ENCODE data around the gene MDFIC2.
"Not testable (repeated sequence)": the region's sequence is repeated elsewhere in the genome, so short reads cannot be mapped to it uniquely, and the experiment has no call there.

Gene MDFIC2

GRCh38 chr3:70352215-70352614, 39.8 kb upstream of the MDFIC2 start:
- no peak overlapping the region for H2AFZ ChIP-seq
- TF ChIP-seq CTCF (IDR thresholded peaks at IDR 0.05), result no peak

GRCh38 chr3:70342149-70342548, 29.7 kb upstream of the MDFIC2 start:
- no peaks in the 10 kb centered on the region for H3K9me3 ChIP-seq (ENCODE audit: control insufficient read depth, low read length)
- no peak overlapping the region for H3K4me3 ChIP-seq (ENCODE audit: low read depth, low read length)
- H3K79me2 ChIP-seq, result no peaks in the 10 kb centered on the region
- TF ChIP-seq CTCF (IDR thresholded peaks at IDR 0.05), result no peak
- no peaks in the 10 kb centered on the region for H3K36me3 ChIP-seq (ENCODE audit: control insufficient read depth, insufficient read depth, low read length)
- H3K4me2 ChIP-seq (ENCODE audit: low read length), result no peak overlapping the region
- no peaks in the 10 kb centered on the region for H3K27me3 ChIP-seq (ENCODE audit: control insufficient read depth, insufficient read depth, low read length)
- H3K9ac ChIP-seq, result no peak overlapping the region
- H3K27ac ChIP-seq, result no peak overlapping the region
- H3K4me1 ChIP-seq, result no peaks in the 10 kb centered on the region
- no peak overlapping the region for H2AFZ ChIP-seq

More at GRCh38 chr3:70352215-70352614, 39.8 kb upstream of the MDFIC2 start:
- Histone ChIP-seq H3K27me3 (ENCODE audit: control insufficient read depth, insufficient read depth, low read length) (no peaks in the 10 kb centered on the region), H3K79me2 (no peaks in the 10 kb centered on the region), H3K9me3 (ENCODE audit: control insufficient read depth, low read length) (no peaks in the 10 kb centered on the region), H3K4me3 (ENCODE audit: low read depth, low read length) (no peak overlapping the region), H3K4me2 (ENCODE audit: low read length) (no peak overlapping the region), H3K9ac (no peak overlapping the region), H3K4me1 (no peaks in the 10 kb centered on the region), H3K36me3 (ENCODE audit: control insufficient read depth, insufficient read depth, low read length) (no peaks in the 10 kb centered on the region), H3K27ac (no peak overlapping the region)

GRCh38 chr3:70336885-70337284, 24.4 kb upstream of the MDFIC2 start:
- H3K4me1 ChIP-seq; H3K4me3 ChIP-seq (ENCODE audit: low read depth, low read length); H3K9me3 ChIP-seq (ENCODE audit: control insufficient read depth, low read length); H2AFZ ChIP-seq; H3K9ac ChIP-seq; H3K27me3 ChIP-seq (ENCODE audit: control insufficient read depth, insufficient read depth, low read length); H3K27ac ChIP-seq; H3K36me3 ChIP-seq (ENCODE audit: control insufficient read depth, insufficient read depth, low read length); H3K4me2 ChIP-seq (ENCODE audit: low read length); H3K79me2 ChIP-seq: not testable (repeated sequence)

- H3K4me3 ChIP-seq (ENCODE audit: low read depth, low read length), result no peak overlapping the region
- no peak overlapping the region for H3K27ac ChIP-seq
- H3K79me2 ChIP-seq, result no peaks in the 10 kb centered on the region
- H2AFZ ChIP-seq, result no peak overlapping the region
- H3K36me3 ChIP-seq (ENCODE audit: control insufficient read depth, insufficient read depth, low read length), result no peaks in the 10 kb centered on the region
- H3K9me3 ChIP-seq (ENCODE audit: control insufficient read depth, low read length), result no peaks in the 10 kb centered on the region
- no peak overlapping the region for H3K4me2 ChIP-seq (ENCODE audit: low read length)
- TF ChIP-seq CTCF (IDR thresholded peaks at IDR 0.05), result no peak
- H3K27me3 ChIP-seq (ENCODE audit: control insufficient read depth, insufficient read depth, low read length), result no peaks in the 10 kb centered on the region
- no peaks in the 10 kb centered on the region for H3K4me1 ChIP-seq
- no peak overlapping the region for H3K9ac ChIP-seq
These were observed 20.6 kb upstream of the MDFIC2 start for GRCh38 chr3:70333080-70333479.

- Histone ChIP-seq H3K9me3 (ENCODE audit: control insufficient read depth, low read length) (no peaks in the 10 kb centered on the region), H3K79me2 (no peaks in the 10 kb centered on the region), H3K4me1 (no peaks in the 10 kb centered on the region), H3K27me3 (ENCODE audit: control insufficient read depth, insufficient read depth, low read length) (no peaks in the 10 kb centered on the region), H3K4me3 (ENCODE audit: low read depth, low read length) (no peak overlapping the region), H2AFZ (no peak overlapping the region), H3K27ac (no peak overlapping the region), H3K4me2 (ENCODE audit: low read length) (no peak overlapping the region), H3K36me3 (ENCODE audit: control insufficient read depth, insufficient read depth, low read length) (no peaks in the 10 kb centered on the region), H3K9ac (no peak overlapping the region)
- no peak for TF ChIP-seq CTCF (IDR thresholded peaks at IDR 0.05)
These were observed 2.6 kb upstream of the MDFIC2 start for GRCh38 chr3:70315021-70315420.

Data from parathyroid adenoma (tissue), 2 donors.